ENCODE results near the gene AUTS2.

Gene AUTS2

DNA sequence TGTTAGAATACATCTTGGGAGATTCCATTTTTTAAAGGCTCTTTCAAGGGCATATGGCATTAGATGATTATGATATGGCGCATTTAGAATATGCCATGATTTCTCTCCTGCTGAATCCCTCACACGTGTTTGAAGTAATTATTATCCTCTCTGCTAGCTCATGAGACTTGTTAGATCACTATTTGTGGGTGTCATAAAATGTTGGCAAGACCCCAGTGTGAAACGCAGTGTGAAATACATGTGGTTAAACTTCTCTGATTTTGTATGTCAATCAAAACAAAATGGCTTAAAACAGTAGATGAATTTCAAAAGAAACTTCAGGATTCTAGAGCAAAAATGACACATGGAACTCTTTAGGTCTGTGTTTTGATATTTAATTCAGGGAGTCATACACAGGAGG lies 560.8 kb downstream of the AUTS2 start:
- no peak for DNase-seq

GRCh38 chr7:70165477-70166170 lies 567.3 kb downstream of the AUTS2 start:
- no peak for DNase-seq

DNA sequence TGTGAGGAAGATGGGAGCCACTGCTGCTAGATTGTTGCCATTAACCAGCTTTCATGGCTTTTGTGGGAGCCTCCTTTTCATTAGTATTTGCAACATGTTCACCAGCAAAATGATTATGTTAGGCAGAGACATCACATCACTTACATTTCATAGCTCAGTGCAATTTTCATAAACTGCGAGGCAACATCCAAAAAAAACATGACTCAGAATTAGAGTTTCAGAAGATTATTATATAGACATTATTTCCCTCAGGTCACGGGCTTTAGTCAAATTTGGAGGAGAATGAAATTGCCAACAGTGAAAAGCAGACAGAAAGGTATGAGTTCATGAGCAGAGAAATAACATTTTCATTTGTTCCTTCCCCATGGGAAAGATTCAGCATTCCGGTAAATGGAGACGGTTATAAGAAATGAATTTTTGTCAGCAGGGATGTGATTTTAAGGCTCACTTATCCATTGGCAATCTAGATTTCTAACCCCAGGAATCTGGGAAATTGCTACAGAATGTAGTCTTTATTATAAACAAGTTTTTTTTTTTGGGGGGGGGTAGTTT lies 573.2 kb downstream of the AUTS2 start:
- DNase-seq, result no peak

- DNase-seq, result no peak
These were observed 578.9 kb downstream of the AUTS2 start for GRCh38 chr7:70177166-70177565.

- DNase-seq, result no peak
These were observed 579.9 kb downstream of the AUTS2 start for GRCh38 chr7:70178211-70178610.

- DNase-seq, result no peak
These were observed 580.5 kb downstream of the AUTS2 start for GRCh38 chr7:70178787-70179186.

DNA sequence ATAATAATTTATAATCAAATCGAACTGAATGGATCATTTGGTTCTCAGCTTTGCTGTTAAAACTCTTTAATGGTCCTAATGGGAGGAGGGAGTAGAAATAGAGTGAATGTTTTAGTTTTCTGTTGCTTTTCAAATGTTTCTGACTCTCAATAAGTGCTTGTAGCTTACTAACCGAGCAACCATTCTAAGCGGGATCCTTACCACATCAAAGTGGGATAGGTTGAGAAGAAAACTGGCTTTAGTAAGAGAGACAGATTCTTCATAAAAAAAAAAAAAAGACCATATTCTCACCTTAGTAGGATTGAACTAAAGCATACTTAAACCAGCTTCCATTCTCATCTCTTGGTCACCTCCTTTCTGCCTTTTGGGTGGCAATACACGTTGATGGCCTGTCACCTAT lies 584.2 kb downstream of the AUTS2 start:
- DNase-seq, result no peak

DNA sequence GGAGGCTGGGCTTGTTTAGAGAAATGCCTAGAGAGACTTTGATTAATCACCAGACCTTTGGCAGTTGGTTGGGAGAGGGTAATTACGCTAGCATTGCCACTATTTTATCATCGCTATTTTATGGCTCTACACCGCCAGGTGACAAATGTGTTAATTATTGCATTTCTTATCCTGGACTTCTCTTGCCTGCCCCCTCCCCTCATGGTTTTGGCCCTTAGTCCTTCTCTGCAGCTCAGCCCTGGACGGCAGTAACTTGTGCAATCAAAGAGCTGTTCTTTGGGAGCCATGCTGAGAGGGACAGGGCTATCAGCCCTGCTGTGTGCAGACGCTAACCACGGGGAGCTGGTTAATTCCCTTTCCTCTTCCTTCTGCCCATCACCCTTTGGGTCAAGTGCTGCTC lies 585.0 kb downstream of the AUTS2 start:
- DNase-seq, result no peak

GRCh38 chr7:70188901-70189650 lies 590.8 kb downstream of the AUTS2 start:
- DNase-seq, result no peak

- no peak for DNase-seq
These were observed 591.5 kb downstream of the AUTS2 start for GRCh38 chr7:70189776-70190175.

- no peak for DNase-seq
These were observed 592.0 kb downstream of the AUTS2 start for GRCh38 chr7:70190281-70190680.

GRCh38 chr7:70193514-70193913 lies 595.2 kb downstream of the AUTS2 start:
- no peak for DNase-seq

DNA sequence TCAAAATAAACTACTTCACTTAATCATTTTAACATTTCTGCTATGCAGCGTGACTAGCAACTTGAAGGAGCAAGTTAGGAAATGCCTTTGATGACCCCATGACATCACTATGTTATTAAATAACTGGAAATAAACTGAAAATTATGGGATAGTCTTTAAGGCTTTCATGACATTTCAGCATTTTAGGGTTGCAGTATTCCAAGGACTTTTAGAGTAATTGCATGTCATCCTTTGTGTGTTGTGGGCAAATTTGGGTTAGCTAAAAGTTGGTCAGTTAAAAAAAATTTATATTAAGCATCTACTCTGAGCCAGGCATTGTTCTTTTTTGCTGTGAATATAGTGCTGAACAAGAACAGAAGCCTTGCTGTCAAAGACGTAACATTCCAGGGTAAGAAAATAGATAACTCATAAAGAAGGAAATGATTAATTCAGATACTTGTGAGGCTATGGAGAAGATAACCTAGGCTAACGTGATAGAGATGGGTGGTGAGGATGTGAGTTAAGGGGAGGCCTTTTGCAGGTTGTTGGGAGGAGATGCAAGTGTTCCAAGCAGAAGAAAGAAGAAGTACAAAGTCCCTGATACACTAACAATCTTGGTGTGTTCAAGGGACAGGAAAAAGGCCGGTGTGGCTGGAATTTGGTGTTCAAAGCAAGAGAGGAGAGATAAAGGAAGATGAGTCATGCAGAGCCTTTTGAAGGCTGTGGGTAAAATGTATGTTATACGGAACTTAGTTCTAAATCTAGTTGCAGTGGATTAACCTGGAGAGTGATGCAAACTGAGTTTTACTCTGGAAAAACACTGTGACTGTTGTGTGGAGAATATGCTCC lies 610.2 kb downstream of the AUTS2 start:
- no peak for DNase-seq

DNA sequence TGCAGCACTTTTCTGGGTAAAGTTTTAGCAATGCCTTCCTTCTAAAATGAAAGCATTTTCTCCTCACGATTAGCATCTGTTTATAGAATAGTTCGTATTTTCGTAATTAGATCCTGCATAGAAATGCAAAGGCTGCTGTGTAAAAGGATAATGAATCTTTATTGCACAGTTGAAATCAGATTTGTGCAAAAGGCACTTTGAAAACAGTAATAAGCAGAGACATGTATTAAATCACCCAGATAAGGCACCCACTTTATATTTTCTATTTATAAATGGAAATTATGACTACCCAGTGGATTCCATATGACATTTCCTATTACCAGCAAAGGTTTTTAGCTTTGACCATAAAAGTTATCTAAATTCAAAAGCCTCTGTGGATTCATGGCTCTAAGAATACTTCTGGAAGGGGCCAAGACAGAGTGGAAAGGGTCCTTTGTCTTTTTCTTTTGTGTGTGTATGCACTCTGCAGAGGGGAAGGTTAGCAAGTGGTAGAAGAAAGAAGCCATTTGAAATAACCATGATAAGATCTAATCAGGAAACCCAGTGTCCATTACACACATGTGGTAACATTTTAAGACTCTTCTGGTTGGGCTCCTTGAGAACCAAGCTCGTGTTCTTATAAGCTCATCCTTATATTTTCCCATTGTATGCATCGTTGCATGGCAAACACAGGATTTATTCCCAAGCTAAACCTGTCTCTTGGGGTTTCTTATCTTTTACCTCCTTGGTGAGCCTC lies 612.1 kb downstream of the AUTS2 start:
- DNase-seq, result no peak

GRCh38 chr7:70210936-70211310 lies 612.6 kb downstream of the AUTS2 start:
- no peak for DNase-seq

- DNase-seq, result no peak
These were observed 614.0 kb downstream of the AUTS2 start for GRCh38 chr7:70212281-70212680.

GRCh38 chr7:70214071-70214470 lies 615.8 kb downstream of the AUTS2 start:
- no peak for DNase-seq

DNA sequence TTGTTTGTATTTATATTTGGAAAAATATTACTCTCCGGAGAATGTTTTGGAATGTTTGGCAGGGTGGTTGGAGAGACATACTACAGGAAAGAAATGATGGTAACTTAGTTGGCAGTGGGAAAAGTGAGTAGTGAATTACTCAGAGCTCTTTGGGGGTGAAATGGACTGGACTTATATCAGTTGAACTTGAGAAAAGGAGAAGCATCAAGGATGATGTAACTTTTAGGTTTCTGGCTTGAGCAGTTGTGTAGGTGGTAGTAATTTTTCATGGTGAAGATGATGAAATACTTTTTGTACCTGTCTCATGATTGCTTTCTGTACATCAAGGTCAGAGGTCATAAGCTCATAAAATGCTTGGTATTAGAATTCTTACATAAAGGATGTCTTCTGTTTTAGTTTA lies 617.2 kb downstream of the AUTS2 start:
- DNase-seq, result no peak

DNA sequence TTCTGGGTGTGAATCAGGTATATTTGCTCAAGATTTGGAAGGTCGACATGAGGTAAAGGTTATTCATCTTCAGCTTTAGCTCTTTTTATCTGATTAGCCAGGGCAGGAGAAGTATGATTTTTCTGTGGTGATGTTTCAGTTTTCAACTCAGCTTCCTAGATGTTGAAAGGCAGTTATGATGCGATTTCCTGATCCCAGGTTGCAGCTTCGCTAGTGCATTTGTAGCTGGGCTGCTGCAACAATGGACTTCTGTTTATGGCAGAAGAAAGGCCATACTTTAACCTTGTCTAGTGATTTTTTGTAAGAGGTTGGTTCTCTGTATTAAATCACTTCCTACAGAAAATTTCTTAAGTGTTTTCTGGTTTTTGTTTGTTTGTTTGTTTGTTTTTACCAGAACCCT lies 619.3 kb downstream of the AUTS2 start:
- no peak for DNase-seq

DNA sequence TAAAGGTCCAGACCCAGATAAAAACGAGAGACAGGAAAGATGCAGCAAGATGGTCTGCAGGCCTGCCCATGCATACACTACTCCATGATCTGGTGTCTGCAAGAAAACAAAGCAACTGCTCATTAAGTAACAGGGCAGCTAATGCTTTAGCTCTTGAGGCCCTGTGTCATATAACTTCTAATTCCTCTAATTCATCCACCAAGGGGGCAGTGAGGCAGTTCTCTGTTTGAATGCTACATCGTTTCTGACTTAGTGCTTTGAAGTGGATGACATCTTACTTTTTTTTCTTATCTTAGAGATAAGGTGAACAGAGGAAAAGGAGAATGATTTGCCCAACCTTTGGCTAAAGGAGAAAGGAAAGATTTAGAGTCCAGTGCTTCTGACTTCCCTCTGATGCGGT lies 619.7 kb downstream of the AUTS2 start:
- DNase-seq, result no peak

DNA sequence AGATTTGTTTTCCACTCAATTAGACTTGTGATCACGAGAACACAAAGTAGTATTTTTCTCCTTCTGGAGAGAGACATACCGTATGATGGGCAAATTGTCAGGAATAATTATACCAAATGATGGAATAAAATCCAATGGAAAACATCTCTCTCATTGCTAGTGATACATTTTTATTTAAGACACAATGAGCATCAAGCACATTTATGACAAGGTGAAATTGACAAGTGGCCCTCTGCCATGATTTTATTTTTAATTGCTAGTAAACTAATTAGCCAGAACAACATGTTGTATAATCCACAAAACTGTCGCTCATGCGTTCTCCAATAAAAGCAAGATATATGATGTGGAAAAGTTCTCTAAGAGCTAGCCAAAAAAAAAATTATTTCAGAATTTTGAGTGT lies 620.8 kb downstream of the AUTS2 start:
- no peak for DNase-seq

DNA sequence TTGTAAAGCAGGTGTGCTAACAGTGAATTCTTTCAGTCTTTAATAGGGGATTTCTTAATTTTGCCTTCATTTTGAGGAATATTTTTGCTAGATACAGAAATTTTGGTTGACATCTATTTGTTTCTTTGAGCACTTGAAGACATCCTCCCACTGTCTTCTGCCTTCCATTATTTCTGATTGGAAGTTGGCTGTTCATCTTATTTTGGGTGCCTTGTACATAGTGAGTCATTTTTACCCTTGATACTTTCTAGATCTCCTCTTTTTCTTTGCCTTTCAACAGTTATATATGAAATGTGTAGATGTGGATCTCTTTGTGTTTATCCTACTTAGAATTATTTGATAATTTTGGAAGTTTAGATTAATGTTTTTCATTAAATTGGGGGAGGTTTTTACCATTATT lies 631.0 kb downstream of the AUTS2 start:
- DNase-seq, result no peak

DNA sequence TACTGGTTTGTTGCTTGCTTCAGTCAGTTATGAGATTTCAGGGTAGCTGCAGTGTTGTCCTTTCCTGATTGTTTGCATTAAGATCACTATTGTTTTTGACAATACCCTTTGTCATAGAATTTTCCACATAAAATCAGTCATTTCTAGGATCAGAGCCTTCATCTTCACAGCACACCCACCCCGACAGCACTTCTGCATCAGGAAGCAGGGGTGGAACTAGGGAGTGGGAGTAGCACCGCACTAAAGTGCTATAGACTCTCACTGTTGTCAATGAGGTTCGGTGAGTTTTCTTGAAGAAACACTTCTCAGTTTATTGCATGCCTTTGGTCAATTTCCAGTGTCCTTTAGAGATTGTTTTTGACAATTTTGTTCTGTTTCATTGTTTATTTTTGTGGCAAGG lies 632.5 kb downstream of the AUTS2 start:
- DNase-seq, result no peak

Data from NK-92 treated with Interleukin-12 subunit alpha and Interleukin-12 subunit beta, amount 100 ng/mL, for 24 hours (cell line).